ENCODE results near the gene DNAH7. TPM values are rescaled to one million over a fixed set of nuclear protein-coding genes. Genes with fewer than 3 reads are reported as not detected.

The DNAH7 gene
- total and polyA plus RNA-seq, 2 donors (not counting 1 experiment from before 2014, with no cell fraction given): 0.37 to 0.99 TPM

DNA sequence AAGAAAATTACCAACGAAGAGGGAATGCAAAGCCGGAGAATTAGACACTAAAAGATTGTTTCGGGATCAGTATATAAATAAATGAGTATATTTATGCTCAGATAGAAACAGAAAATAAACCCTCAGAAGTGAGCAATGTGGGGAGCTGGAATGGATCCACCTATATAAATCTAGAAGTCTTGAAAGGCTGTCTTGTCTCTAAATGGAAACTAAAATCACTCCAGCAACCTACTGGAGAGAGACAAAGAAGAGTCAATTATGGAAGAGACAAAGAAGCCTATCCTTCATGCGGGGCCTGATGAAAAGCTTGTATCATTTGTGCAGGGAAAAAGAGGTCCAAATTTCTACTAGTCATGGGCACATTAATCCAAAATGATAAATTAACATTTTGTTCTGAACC, 158.1 kb downstream of the DNAH7 start:
- no peak overlapping the region for H3K4me3 ChIP-seq (replicated peaks in 1 of 4; ENCODE audit: control extremely low read depth in 1 of 4, insufficient read depth in 1 of 4, low read depth in 3 of 4, low read length in 4 of 4)
- H3K9ac ChIP-seq (ENCODE audit: insufficient read depth, low read length): no peak overlapping the region
- no peak overlapping the region for H2AFZ ChIP-seq (ENCODE audit: low read length)
- no peaks in the 10 kb centered on the region for H3K79me2 ChIP-seq (ENCODE audit: control insufficient read depth, insufficient read depth, low read length)
- no peaks in the 10 kb centered on the region for H3K36me3 ChIP-seq (ENCODE audit: control insufficient read depth, insufficient read depth, low read length)
- H3K27ac ChIP-seq (ENCODE audit: insufficient read depth, low read length): no peak overlapping the region
- DNase-seq (ENCODE audit: low read depth in 2 of 2): no peak
- no peaks in the 10 kb centered on the region for H4K20me1 ChIP-seq (ENCODE audit: control insufficient read depth, extremely low read depth, insufficient read depth, low read length)
- H3K4me2 ChIP-seq (ENCODE audit: extremely low read depth, insufficient read depth, low read length): no peak overlapping the region
- H3K4me1 ChIP-seq (ENCODE audit: control insufficient read depth, extremely low read depth, insufficient read depth, low read length): no peaks in the 10 kb centered on the region
- no peak for TF ChIP-seq EZH2 (IDR thresholded peaks at IDR 0.05; ENCODE audit: low read length, missing control alignments)
- TF ChIP-seq, protein P1, sequence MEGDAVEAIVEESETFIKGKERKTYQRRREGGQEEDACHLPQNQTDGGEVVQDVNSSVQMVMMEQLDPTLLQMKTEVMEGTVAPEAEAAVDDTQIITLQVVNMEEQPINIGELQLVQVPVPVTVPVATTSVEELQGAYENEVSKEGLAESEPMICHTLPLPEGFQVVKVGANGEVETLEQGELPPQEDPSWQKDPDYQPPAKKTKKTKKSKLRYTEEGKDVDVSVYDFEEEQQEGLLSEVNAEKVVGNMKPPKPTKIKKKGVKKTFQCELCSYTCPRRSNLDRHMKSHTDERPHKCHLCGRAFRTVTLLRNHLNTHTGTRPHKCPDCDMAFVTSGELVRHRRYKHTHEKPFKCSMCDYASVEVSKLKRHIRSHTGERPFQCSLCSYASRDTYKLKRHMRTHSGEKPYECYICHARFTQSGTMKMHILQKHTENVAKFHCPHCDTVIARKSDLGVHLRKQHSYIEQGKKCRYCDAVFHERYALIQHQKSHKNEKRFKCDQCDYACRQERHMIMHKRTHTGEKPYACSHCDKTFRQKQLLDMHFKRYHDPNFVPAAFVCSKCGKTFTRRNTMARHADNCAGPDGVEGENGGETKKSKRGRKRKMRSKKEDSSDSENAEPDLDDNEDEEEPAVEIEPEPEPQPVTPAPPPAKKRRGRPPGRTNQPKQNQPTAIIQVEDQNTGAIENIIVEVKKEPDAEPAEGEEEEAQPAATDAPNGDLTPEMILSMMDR (conservative IDR thresholded peaks at IDR 0.05 in 1 of 2, IDR thresholded peaks at IDR 0.05 in 1 of 2; ENCODE audit: low read depth in 1 of 2, low read length in 2 of 2): no peak
- H3K9me3 ChIP-seq (ENCODE audit: control insufficient read depth, insufficient read depth, low read depth, low read length): no peaks in the 10 kb centered on the region
- no peaks in the 10 kb centered on the region for H3K27me3 ChIP-seq (ENCODE audit: control insufficient read depth, insufficient read depth, low read length)

DNA sequence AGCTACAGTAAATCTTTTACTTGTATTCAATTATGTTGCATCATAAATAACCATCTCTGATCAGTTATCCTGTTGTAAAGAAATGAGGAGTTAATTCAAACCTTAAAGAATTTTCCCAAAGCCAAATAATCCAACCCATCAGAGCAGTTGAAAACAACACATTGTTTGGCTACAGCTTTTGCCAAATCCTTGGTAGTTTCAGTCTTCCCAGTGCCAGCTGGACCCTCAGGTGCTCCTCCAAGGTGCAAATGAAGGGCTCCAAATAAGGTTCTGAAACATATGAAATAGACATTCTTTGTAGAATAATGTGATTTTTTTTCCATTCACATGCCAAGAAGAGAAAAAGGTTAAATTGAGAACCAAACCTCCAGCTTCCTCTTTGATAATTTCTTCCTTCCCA, 158.7 kb downstream of the DNAH7 start:
- Histone ChIP-seq H3K27me3 (ENCODE audit: control insufficient read depth, insufficient read depth, low read length) (no peaks in the 10 kb centered on the region), H4K20me1 (ENCODE audit: control insufficient read depth, extremely low read depth, insufficient read depth, low read length) (no peaks in the 10 kb centered on the region), H3K27ac (ENCODE audit: insufficient read depth, low read length) (no peak overlapping the region), H3K79me2 (ENCODE audit: control insufficient read depth, insufficient read depth, low read length) (no peaks in the 10 kb centered on the region), H3K4me2 (ENCODE audit: extremely low read depth, insufficient read depth, low read length) (no peak overlapping the region), H3K4me3 (replicated peaks in 1 of 4; ENCODE audit: control extremely low read depth in 1 of 4, insufficient read depth in 1 of 4, low read depth in 3 of 4, low read length in 4 of 4) (no peak overlapping the region), H3K9me3 (ENCODE audit: control insufficient read depth, insufficient read depth, low read depth, low read length) (no peaks in the 10 kb centered on the region), H2AFZ (ENCODE audit: low read length) (no peak overlapping the region), H3K36me3 (ENCODE audit: control insufficient read depth, insufficient read depth, low read length) (no peaks in the 10 kb centered on the region), H3K4me1 (ENCODE audit: control insufficient read depth, extremely low read depth, insufficient read depth, low read length) (no peaks in the 10 kb centered on the region), H3K9ac (ENCODE audit: insufficient read depth, low read length) (no peak overlapping the region)
- TF ChIP-seq EZH2 (IDR thresholded peaks at IDR 0.05; ENCODE audit: low read length, missing control alignments): no peak
- TF ChIP-seq, protein P1 (conservative IDR thresholded peaks at IDR 0.05 in 1 of 2, IDR thresholded peaks at IDR 0.05 in 1 of 2; ENCODE audit: low read depth in 1 of 2, low read length in 2 of 2): no peak
- DNase-seq (ENCODE audit: low read depth in 2 of 2): no peak

DNA sequence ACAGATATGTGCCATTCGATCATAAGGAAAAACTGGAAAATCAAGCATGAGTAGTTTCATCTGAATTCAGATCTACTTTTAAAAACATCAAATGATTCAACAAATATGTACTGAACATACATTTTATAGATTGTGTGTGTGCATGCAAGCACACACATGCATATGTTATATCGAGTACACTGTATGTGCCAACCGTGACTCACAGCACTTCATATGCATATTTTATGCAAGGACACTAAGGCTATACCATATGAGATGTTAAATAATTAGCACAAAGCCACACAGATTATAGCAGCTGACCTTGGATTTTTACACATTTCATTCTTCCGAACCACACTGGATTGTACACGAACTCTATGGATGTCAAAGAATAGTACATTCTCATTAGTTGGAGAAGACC, 161.2 kb downstream of the DNAH7 start:
- H3K4me3 ChIP-seq (replicated peaks in 1 of 4; ENCODE audit: control extremely low read depth in 1 of 4, insufficient read depth in 1 of 4, low read depth in 3 of 4, low read length in 4 of 4): no peak overlapping the region

More for the DNA sequence above, 161.2 kb downstream of the DNAH7 start:
- no peak overlapping the region for H2AFZ ChIP-seq (ENCODE audit: low read length)
- no peaks in the 10 kb centered on the region for H3K27me3 ChIP-seq (ENCODE audit: control insufficient read depth, insufficient read depth, low read length)
- no peak for DNase-seq (ENCODE audit: low read depth in 2 of 2)
- TF ChIP-seq, protein P1 (conservative IDR thresholded peaks at IDR 0.05 in 1 of 2, IDR thresholded peaks at IDR 0.05 in 1 of 2; ENCODE audit: low read depth in 1 of 2, low read length in 2 of 2): no peak
- TF ChIP-seq EZH2 (IDR thresholded peaks at IDR 0.05; ENCODE audit: low read length, missing control alignments): no peak
- no peaks in the 10 kb centered on the region for H3K9me3 ChIP-seq (ENCODE audit: control insufficient read depth, insufficient read depth, low read depth, low read length)
- no peak overlapping the region for H3K27ac ChIP-seq (ENCODE audit: insufficient read depth, low read length)
- no peaks in the 10 kb centered on the region for H3K36me3 ChIP-seq (ENCODE audit: control insufficient read depth, insufficient read depth, low read length)
- H3K4me2 ChIP-seq (ENCODE audit: extremely low read depth, insufficient read depth, low read length): no peak overlapping the region
- H3K4me1 ChIP-seq (ENCODE audit: control insufficient read depth, extremely low read depth, insufficient read depth, low read length): no peaks in the 10 kb centered on the region
- H3K9ac ChIP-seq (ENCODE audit: insufficient read depth, low read length): no peak overlapping the region
- no peaks in the 10 kb centered on the region for H4K20me1 ChIP-seq (ENCODE audit: control insufficient read depth, extremely low read depth, insufficient read depth, low read length)
- no peaks in the 10 kb centered on the region for H3K79me2 ChIP-seq (ENCODE audit: control insufficient read depth, insufficient read depth, low read length)

All from fibroblast of lung (primary cell).